ENCODE results near the gene CTAG1A. TPM values are rescaled to one million over a fixed set of nuclear protein-coding genes. Genes with fewer than 3 reads are reported as not detected.

CTAG1A gene
- total RNA-seq, 1 experiment from 2014 or later: not detected

GRCh38 chrX:154600759-154601374, 15.9 kb downstream of the CTAG1A start:
- peak; percentile 60 for ATAC-seq
- Histone ChIP-seq H3K4me3 (replicated peaks in 1 of 2; ENCODE audit: low read depth in 1 of 2, low read length in 2 of 2) (peak overlapping the region in 1 of 2 experiments; percentile 13; a peak in 1 of 4 replicates), H3K27ac (ENCODE audit: low read depth, low read length) (peak overlapping the region; percentile 40; the same call in 1 of the 2 replicates), H3K9ac (ENCODE audit: low read length) (peak overlapping the region; percentile 25; the same call in 1 of the 2 replicates), H3K9me2 (ENCODE audit: insufficient read depth) (no peaks in the 10 kb centered on the region), H3K36me3 (ENCODE audit: control insufficient read depth in 1 of 2, insufficient read depth in 2 of 2, low read length in 2 of 2) (no peaks in the 10 kb centered on the region), H4K20me1 (ENCODE audit: insufficient read depth) (no peaks in the 10 kb centered on the region), H3K4me1 (ENCODE audit: control insufficient read depth in 1 of 2, insufficient read depth in 2 of 2, low read length in 2 of 2) (peaks cover 38 to 47% of the 10 kb centered on the region in 2 experiments), H3K79me2 (ENCODE audit: insufficient read depth, low read length) (no peaks in the 10 kb centered on the region), H3K27me3 (ENCODE audit: insufficient read depth, low read length) (no peaks in the 10 kb centered on the region), H2AFZ (ENCODE audit: low read depth, low read length, poor library complexity, severe bottlenecking) (peak overlapping the region; percentile 26), H3K4me2 (ENCODE audit: low read length) (peak overlapping the region; percentile 65), H3K9me3 (ENCODE audit: control insufficient read depth in 1 of 2, insufficient read depth in 1 of 2, low read depth in 1 of 2, low read length in 2 of 2) (no peaks in the 10 kb centered on the region)
- no peak for DNase-seq (ENCODE audit: low read depth, low spot score)
- no TSS peak for BruUV-seq (replicated peaks)
- POLR2A ChIA-PET: no interaction called here
- TF ChIP-seq EZH2 (IDR thresholded peaks at IDR 0.05) (no peak), CBX3 (IDR thresholded peaks at IDR 0.05; ENCODE audit: low read depth) (no peak), SP1 (IDR thresholded peaks at IDR 0.05; ENCODE audit: low read depth) (no peak), FOSL1 (IDR thresholded peaks at IDR 0.05; ENCODE audit: low read depth) (no peak), JUND (IDR thresholded peaks at IDR 0.05) (no peak)
- RAD21 ChIA-PET (ENCODE audit: low non-redundant PET in 1 of 2, low total read pairs in 2 of 2, uncharacterized antibody in 2 of 2, unreplicated experiment in 2 of 2): no interaction called here
- CTCF ChIA-PET: no interaction called here
- intact Hi-C loops (cut with micrococcal nuclease): no loop called here

- no peak overlapping the region for H3K9ac ChIP-seq (ENCODE audit: low read length)
- H3K79me2 ChIP-seq (ENCODE audit: insufficient read depth, low read length): no peaks in the 10 kb centered on the region
- H3K27me3 ChIP-seq (ENCODE audit: insufficient read depth, low read length): no peaks in the 10 kb centered on the region
- peaks cover 33 to 36% of the 10 kb centered on the region in 2 experiments for H3K4me1 ChIP-seq (ENCODE audit: control insufficient read depth in 1 of 2, insufficient read depth in 2 of 2, low read length in 2 of 2)
- H3K27ac ChIP-seq (ENCODE audit: low read depth, low read length): no peak overlapping the region
- ChIA-PET POLR2A (no interaction called here), RAD21 (ENCODE audit: low non-redundant PET in 1 of 2, low total read pairs in 2 of 2, uncharacterized antibody in 2 of 2, unreplicated experiment in 2 of 2) (no interaction called here), CTCF (no interaction called here)
- ATAC-seq: no peak
- no peak overlapping the region for H3K4me2 ChIP-seq (ENCODE audit: low read length)
- H3K9me3 ChIP-seq (ENCODE audit: control insufficient read depth in 1 of 2, insufficient read depth in 1 of 2, low read depth in 1 of 2, low read length in 2 of 2): no peaks in the 10 kb centered on the region
- no TSS peak for BruUV-seq (replicated peaks)
- H3K36me3 ChIP-seq (ENCODE audit: control insufficient read depth in 1 of 2, insufficient read depth in 2 of 2, low read length in 2 of 2): no peaks in the 10 kb centered on the region
- intact Hi-C loops (cut with micrococcal nuclease): no loop called here
- no peak overlapping the region for H3K4me3 ChIP-seq (replicated peaks in 1 of 2; ENCODE audit: low read depth in 1 of 2, low read length in 2 of 2)
- no peak for DNase-seq (ENCODE audit: low read depth, low spot score)
- no peaks in the 10 kb centered on the region for H3K9me2 ChIP-seq (ENCODE audit: insufficient read depth)
- no peaks in the 10 kb centered on the region for H4K20me1 ChIP-seq (ENCODE audit: insufficient read depth)
- no peak overlapping the region for H2AFZ ChIP-seq (ENCODE audit: low read depth, low read length, poor library complexity, severe bottlenecking)
- no peak for TF ChIP-seq CTCF (IDR thresholded peaks at IDR 0.05 in 2 of 3, conservative IDR thresholded peaks at IDR 0.05 in 1 of 3; ENCODE audit: borderline replicate concordance in 1 of 3, insufficient read depth in 1 of 3, low read depth in 2 of 3, low read length in 2 of 3)
- TF ChIP-seq ZFX (IDR thresholded peaks at IDR 0.05): no peak
- TF ChIP-seq FOSL1 (IDR thresholded peaks at IDR 0.05; ENCODE audit: low read depth): no peak
- TF ChIP-seq JUND (IDR thresholded peaks at IDR 0.05): no peak
- TF ChIP-seq SRF (IDR thresholded peaks at IDR 0.05; ENCODE audit: low read depth): no peak
- no peak for TF ChIP-seq CBX3 (IDR thresholded peaks at IDR 0.05; ENCODE audit: low read depth)
- TF ChIP-seq ATF3 (IDR thresholded peaks at IDR 0.05): no peak
- no peak for TF ChIP-seq ZBTB33 (IDR thresholded peaks at IDR 0.05; ENCODE audit: extremely low read depth, insufficient replicate concordance, low read length)
- no peak for TF ChIP-seq CEBPB (IDR thresholded peaks at IDR 0.05; ENCODE audit: low read depth)
- TF ChIP-seq RAD21 (IDR thresholded peaks at IDR 0.05; ENCODE audit: low read depth): no peak
- TF ChIP-seq EZH2phosphoT487 (IDR thresholded peaks at IDR 0.05; ENCODE audit: borderline replicate concordance): no peak
Measured at GRCh38 chrX:154602226-154602625, 17.3 kb downstream of the CTAG1A start.
